Stimulated activated CD4-positive, alpha-beta T cell treated with anti-CD3 and anti-CD28 coated beads, TNF-alpha, amount 100 ng/mL, for 48 hours (primary cell): Measurements from ENCODE around the gene CMTM3.
"Not testable (repeated sequence)": the region's sequence is repeated elsewhere in the genome, so short reads cannot be mapped to it uniquely, and the experiment has no call there.

Experiments
- DNase-seq, 3 donors: peaks; one replicate each; pipeline ENCODE4 v3.0.0-alpha.2; 2020; ENCODE audit warnings: low read depth in 3 of 3

CMTM3 gene

DNA sequence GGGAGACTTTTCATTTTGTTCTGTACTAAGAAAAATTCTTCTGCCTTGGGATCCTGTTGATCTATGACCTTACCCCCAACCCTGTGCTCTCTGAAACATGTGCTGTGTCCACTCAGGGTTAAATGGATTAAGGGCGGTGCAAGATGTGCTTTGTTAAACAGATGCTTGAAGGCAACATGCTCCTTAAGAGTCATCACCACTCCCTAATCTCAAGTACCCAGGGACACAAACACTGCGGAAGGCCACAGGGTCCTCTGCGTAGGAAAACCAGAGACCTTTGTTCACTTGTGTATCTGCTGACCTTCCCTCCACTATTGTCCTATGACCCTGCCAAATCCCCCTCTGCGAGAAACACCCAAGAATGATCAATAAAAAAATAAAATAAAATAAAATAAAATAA lies 27.1 kb downstream of the CMTM3 start:
- not testable (repeated sequence) for DNase-seq

GRCh38 chr16:66634527-66635196 lies 30.2 kb downstream of the CMTM3 start:
- DNase-seq: no peak

DNA sequence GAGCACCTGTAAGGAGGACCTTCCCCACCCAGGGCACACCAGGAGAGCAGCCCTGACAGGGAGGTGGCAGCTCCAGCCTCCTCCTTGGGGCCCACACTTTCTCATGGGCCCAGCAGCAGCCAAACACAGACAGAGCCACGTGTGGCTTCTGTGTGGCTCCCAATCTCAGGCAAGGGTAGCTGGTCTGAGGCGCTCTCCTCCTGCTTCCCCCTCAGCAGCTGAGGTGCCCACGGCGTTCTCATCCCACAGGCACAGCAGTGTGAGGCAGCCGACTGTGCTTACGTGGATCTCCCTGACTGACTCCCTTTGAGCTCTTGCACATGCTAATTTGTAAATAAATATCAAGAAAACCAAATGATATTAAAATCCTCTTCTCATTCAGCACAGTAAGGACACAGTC lies 30.9 kb downstream of the CMTM3 start:
- DNase-seq: no peak

DNA sequence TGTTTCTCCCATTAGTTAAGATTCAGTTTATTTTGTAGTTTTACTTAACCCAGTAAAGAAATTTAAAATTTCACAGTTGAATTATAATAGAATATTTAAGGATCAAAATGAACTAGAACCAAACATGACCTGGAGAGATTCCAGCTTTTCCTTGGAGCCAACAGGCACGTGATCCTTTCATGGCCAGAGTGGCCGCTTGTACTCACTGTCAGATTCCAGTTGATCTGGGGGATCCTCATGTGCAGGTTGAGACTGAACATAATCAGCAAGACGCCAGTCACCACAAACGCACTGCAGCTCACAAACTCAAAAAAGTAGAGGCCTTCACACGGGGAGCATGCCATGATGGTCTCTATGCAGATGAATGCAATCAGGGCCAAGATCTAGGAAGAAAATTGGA lies 31.7 kb downstream of the CMTM3 start:
- DNase-seq: no peak

- DNase-seq: no peak
These were observed 33.3 kb downstream of the CMTM3 start for GRCh38 chr16:66637806-66638205.

GRCh38 chr16:66639091-66639885 lies 34.8 kb downstream of the CMTM3 start:
- DNase-seq: no peak

DNA sequence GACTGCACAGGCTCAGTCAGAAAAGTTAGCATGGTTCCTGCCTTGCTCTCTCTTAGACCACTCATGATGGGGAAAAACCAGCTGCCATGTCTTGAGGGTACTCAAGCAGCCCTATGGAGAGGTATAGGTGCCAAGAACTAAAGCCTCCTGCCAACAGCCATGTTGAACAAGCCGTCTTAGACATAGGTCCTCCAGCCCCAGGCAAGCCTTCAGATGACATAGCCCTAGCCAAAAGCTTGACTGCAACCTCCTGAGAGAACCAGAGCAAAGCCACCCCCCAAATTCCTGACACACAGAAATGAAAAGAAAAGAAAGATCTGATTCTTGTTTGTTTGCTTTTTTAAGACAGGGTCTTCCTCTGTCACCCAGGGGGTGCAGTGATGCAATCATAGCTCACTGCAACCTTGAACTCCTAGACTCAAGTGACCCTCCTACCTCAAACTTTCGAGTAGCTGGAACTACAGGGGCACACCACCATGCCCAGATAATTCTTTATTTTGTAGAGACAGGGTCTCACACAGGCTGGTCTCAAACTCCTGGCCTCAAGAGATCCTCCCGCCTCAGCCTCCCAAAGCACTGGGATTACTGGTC lies 36.3 kb downstream of the CMTM3 start:
- DNase-seq: no peak

DNA sequence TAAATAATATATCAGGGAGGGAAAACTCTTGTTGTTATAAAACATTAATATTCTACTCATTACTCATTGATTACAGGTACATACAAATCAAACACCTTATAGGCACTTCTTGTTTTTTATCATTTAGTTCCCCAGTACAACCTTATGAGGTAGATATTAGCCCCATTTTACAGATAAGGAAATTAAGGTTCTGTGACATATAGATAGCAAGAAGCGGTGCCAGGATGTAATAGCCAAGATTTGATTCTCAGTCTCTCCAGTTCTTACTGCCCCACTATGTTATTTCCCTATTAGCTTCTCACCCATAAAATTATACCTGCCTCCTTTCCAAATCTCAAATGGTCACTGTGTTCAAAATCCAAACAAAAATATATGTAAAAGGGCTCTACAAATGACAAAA lies 36.9 kb downstream of the CMTM3 start:
- DNase-seq: no peak

DNA sequence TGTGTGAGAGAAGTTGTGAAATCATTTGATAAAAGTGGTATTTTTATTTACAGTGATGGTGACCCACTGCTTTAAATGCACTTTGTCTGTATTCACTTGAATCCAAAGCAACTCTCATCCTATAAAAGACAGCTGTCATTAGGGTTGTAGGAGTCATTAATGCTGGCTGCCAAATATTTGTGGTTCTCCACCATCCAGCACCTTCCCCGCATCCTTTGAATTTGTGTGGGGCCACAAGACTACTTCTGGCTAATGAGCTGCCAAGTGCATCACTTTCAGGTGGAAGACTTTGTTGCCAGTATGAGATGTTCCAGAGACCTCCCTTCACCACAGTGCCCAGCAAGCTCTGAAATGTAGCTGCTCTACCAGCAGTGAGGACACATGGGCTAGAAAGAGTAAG lies 43.4 kb downstream of the CMTM3 start:
- no peak for DNase-seq

- no peak for DNase-seq
These were observed 44.7 kb downstream of the CMTM3 start for GRCh38 chr16:66649167-66649566.

DNA sequence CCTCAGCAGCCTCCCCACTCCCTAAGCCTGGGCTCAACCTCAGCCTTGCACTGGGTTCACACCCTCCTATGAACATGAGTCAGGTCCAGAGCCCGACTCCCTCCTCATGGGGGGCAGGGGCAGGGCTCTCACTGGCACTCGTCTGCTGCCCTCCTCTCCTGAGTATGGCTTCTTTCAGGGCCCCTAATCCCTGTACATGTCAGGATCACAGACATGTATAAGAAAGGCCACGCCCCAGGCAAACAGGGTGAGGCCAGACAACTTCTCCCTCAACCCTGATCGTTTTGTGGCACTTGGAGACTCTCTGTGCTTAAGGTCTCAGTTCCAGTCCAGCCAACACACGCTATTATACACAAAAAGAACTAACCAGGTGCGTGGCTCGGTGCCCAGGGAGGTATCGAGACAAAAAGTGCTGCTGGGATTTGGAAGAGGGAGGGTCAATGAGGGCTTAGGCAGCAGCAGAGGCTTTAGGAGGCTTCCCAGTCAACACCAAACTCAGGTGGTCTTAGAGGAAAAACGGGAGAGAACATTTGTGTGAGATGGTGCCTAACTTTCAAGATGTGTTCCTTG lies 45.2 kb downstream of the CMTM3 start:
- DNase-seq: no peak

- peak; percentile 64 to 85 (median 70) for DNase-seq
These were observed 46.4 kb downstream of the CMTM3 start for GRCh38 chr16:66650707-66651473.

DNA sequence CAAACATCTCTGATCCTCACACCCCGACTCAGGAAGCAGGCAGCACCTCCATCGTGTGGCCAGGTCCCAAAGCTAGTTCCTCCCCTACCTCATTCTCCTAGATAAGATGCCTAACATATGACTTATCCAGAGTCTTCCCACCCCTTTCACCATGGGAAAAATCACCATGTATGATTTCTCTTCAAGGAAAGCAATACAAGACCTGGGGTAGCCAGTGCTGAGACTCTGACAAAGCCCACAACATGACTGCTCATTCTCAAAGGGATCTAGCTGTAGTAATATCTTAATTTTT lies 46.9 kb downstream of the CMTM3 start:
- no peak for DNase-seq

GRCh38 chr16:66651965-66652364 lies 47.5 kb downstream of the CMTM3 start:
- DNase-seq: no peak

DNA sequence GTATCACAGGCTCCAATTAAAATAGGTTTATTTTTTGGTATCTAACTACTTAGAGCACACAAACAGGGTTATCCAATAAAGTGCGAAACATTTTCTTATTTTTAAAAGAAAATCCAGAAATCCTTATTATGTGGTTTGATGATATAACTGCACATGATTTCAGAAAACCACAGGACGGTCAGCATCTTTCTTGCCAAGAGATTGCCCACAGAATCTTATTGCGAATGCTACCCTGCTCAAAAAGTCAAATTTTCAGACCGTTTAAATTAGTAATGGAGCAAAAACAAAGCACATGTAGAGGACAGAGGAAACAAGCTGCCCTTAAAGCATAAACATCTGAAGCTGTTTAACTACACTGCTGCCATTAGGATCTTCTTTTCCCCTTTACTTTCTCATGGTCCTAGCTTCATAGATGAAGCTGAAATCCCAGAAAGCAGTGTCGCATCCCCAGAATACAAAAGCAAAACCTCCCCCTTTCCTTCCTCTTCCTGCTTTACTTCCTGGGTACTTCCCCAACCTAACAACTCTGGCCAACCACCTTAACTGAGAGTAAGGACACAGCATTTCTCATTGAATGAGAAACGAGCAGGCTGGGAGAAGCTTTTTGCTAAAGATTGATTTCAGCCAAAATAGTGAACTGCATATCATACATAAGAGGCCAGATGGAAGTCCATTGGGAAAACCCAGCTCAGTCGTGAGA lies 48.3 kb downstream of the CMTM3 start:
- no peak for DNase-seq

- no peak for DNase-seq
These were observed 49.3 kb downstream of the CMTM3 start for GRCh38 chr16:66653581-66654350.

GRCh38 chr16:66656547-66656946 lies 52.0 kb downstream of the CMTM3 start:
- DNase-seq: no peak

DNA sequence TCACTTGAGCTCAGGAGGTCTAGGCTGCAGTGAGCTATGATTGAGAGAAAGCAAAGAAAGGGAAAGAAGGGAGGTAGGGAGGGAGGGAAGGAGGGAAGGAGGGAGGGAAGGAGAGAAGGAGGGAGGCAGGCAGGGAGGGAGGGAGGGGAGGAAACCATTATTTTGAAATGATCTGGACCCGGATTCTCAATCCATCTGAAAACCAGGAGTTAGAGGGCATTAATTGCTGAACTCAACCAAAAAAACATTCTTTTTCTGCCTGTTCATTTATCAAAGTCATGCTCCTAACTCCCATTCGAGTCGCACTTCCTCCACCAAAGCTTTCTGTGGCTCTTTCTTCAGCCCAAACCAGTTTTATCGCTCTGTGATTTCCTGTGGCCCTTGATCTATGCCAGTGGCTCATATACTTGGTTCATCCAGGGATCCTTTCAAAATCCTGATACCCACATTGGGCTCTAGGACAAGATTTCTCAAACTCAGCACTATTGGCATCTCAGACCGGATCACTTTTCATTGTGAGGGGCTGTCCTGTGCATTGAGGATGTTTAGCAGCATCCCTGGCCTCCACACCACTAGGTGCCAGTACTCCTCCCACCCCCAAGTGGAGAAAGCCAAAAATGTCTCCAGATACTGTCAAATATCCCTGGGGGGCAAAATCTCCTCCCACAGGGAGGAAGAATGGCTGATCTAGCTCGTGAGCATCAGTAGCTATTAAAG lies 53.8 kb downstream of the CMTM3 start:
- DNase-seq: no peak

DNA sequence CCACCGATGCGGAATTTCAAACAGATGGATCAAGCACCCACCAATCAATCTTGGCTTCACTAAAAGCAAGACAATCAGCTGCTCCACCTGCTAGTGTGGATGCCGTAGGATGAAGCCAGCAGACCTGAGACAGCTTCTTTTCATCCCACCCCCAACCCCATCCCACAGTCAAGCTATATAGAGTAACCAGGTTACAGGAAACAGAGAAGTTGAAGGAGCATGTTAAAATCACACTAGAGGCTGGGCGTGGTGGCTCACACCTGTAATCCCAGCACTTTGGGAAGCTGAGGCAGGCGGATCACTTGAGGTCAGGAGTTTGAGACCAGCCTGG lies 54.3 kb downstream of the CMTM3 start:
- no peak for DNase-seq
